Measurements from ENCODE around the gene SLC30A2.

DNA sequence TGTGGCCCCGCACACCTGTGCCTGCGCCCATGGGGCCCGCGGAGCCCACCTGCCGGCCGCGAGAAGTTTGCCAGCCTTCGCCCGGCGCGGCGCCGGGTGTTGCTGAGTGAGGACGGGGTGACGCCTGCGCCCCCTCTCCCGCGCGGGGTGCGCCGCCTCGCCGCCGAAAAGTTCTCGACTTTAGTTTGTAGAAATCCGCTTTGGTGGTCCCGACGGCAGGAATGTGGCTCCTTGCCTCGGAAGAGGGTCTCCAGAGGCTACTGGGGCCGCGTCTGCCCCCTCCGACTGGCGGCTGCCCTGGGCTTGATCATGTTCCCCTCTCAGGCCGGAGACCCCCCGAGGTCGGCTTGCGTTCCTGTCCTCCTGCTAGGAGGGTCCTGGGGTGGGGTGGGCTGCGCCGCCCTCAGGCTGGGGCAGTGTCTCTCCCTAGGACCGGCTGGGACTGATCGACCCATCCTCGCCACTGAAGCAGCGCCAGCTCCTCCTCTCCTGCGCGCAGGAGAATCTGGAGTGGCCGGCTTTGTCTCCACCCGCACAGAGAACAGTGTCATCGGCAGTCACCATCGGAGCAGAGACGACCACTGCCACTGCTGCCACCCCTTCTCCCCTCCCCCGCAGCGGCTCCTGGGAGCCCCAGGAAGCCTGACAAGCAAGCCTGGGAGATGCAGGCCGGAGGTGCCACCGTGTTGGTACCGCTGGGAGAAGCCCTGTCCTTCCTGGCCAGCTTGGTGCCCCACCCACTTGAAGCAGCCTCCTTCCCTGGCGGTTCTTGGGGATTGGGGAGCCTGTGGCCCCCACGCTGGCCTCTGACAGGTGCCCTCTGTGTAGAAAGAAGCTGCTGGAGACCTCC lies 553 bp upstream of the SLC30A2 start:
- TF ChIP-seq, protein P1, sequence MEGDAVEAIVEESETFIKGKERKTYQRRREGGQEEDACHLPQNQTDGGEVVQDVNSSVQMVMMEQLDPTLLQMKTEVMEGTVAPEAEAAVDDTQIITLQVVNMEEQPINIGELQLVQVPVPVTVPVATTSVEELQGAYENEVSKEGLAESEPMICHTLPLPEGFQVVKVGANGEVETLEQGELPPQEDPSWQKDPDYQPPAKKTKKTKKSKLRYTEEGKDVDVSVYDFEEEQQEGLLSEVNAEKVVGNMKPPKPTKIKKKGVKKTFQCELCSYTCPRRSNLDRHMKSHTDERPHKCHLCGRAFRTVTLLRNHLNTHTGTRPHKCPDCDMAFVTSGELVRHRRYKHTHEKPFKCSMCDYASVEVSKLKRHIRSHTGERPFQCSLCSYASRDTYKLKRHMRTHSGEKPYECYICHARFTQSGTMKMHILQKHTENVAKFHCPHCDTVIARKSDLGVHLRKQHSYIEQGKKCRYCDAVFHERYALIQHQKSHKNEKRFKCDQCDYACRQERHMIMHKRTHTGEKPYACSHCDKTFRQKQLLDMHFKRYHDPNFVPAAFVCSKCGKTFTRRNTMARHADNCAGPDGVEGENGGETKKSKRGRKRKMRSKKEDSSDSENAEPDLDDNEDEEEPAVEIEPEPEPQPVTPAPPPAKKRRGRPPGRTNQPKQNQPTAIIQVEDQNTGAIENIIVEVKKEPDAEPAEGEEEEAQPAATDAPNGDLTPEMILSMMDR (IDR thresholded peaks at IDR 0.05) = no peak
- TF ChIP-seq POLR2AphosphoS5 (IDR thresholded peaks at IDR 0.05; ENCODE audit: low read depth, low read length) (no peak), SIN3A (IDR thresholded peaks at IDR 0.05; ENCODE audit: borderline replicate concordance, insufficient read depth, low read depth, low read length) (no peak)
- TF ChIP-seq, protein P2, sequence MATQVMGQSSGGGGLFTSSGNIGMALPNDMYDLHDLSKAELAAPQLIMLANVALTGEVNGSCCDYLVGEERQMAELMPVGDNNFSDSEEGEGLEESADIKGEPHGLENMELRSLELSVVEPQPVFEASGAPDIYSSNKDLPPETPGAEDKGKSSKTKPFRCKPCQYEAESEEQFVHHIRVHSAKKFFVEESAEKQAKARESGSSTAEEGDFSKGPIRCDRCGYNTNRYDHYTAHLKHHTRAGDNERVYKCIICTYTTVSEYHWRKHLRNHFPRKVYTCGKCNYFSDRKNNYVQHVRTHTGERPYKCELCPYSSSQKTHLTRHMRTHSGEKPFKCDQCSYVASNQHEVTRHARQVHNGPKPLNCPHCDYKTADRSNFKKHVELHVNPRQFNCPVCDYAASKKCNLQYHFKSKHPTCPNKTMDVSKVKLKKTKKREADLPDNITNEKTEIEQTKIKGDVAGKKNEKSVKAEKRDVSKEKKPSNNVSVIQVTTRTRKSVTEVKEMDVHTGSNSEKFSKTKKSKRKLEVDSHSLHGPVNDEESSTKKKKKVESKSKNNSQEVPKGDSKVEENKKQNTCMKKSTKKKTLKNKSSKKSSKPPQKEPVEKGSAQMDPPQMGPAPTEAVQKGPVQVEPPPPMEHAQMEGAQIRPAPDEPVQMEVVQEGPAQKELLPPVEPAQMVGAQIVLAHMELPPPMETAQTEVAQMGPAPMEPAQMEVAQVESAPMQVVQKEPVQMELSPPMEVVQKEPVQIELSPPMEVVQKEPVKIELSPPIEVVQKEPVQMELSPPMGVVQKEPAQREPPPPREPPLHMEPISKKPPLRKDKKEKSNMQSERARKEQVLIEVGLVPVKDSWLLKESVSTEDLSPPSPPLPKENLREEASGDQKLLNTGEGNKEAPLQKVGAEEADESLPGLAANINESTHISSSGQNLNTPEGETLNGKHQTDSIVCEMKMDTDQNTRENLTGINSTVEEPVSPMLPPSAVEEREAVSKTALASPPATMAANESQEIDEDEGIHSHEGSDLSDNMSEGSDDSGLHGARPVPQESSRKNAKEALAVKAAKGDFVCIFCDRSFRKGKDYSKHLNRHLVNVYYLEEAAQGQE (IDR thresholded peaks at IDR 0.05; ENCODE audit: insufficient read depth in 1 of 2, low read depth in 2 of 2, low read length in 1 of 2) = no peak
